AG04449 (cell line): Measurements from ENCODE around the gene CRELD2.

Experiments used
- CTCF ChIA-PET: fragments of 350-600 bp; formaldehyde crosslinking; extraction: SDS; loops from one replicate; lab custom pipeline; 2021; ENCODE audit warnings: antibody characterized with exemption; lab: Yijun Ruan, JAX
- POLR2A ChIA-PET: fragments of 400-600, 350-600 bp; formaldehyde crosslinking; extraction: SDS; loops from one replicate; lab custom pipeline; 2020; ENCODE audit warnings: antibody characterized with exemption, inconsistent platforms; lab: Yijun Ruan, JAX
- DNase-seq: peaks from one replicate; pipeline ENCODE4 v3.0.0-alpha.2; 2010; ENCODE audit warnings: low read depth, low spot score
- H3K4me3 ChIP-seq: 2 replicates; pipeline ENCODE4 v1.5.1; 2011; ENCODE audit warnings: low read depth, mild to moderate bottlenecking, control low read depth, low read length
- TF ChIP-seq, protein P1 (sequence below): IDR thresholded peaks from one replicate; pipeline ENCODE4 v1.5.1; 2011; ENCODE audit warnings: mild to moderate bottlenecking, moderate library complexity, low read length, control low read depth, inconsistent platforms; ENCODE audit not compliant: insufficient read depth; ENCODE audit errors: missing control alignments

CRELD2 gene

DNA sequence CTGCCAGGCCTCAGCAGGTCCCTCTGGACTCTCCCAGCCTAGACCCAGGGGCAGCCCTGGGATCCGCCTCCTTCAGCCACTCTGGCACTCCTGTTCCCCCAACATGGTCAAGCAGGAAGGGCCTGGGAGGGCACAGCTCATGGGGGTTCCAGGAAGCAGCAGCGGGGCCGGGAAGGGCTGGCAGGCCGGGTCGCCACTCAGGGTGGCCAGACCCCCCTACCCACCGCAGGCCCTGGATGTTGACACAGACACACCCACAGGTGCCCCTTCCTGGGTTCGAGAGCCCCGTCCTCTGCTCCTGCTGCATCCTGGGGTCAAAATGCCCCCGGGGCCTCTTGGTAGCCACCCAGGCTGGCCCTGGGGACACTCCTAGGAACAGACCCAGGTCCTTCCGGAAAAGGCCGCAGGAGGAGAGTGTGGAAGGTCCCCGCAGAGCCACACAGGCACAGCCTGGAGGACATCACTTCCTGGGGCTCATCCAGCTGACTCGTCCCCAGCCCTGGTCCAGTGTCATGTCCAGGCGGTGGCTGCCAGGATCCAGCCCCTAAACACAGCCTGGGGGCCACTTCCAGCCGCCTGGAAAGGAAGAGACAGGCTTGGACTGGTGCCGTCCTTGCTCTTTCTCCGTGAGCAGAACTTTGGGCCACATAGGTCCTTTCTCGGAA lies 35.4 kb downstream of the CRELD2 start:
- H3K4me3 ChIP-seq = no peak overlapping the region
- TF ChIP-seq, protein P1, sequence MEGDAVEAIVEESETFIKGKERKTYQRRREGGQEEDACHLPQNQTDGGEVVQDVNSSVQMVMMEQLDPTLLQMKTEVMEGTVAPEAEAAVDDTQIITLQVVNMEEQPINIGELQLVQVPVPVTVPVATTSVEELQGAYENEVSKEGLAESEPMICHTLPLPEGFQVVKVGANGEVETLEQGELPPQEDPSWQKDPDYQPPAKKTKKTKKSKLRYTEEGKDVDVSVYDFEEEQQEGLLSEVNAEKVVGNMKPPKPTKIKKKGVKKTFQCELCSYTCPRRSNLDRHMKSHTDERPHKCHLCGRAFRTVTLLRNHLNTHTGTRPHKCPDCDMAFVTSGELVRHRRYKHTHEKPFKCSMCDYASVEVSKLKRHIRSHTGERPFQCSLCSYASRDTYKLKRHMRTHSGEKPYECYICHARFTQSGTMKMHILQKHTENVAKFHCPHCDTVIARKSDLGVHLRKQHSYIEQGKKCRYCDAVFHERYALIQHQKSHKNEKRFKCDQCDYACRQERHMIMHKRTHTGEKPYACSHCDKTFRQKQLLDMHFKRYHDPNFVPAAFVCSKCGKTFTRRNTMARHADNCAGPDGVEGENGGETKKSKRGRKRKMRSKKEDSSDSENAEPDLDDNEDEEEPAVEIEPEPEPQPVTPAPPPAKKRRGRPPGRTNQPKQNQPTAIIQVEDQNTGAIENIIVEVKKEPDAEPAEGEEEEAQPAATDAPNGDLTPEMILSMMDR = no peak
- ChIA-PET CTCF (interaction anchor here (1.5 kb wide), 1 partner anchor 14 kb away, joined by 3 read pairs; no protein-coding TSS in a partner anchor), POLR2A (no interaction called here)
- no peak for DNase-seq

DNA sequence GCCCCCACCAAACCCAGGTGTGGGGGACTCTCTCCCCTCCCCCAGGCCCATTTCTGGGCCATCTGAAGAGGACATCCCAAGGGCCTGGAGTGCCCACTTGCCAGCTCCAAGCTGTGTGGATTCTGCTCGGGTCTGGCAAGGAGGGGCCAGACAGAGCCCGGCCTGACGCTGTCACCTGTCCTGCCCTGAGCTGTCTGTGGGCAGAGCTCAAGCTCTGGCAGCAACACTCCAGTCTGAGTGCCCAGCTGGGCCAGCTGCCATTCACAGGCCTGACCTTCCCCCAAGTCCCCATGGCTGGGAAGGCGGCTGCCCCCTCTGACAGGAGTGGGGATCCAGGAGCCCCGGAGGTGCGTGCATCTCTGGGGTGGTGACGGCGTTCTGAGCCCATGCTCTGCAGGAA lies 35.9 kb downstream of the CRELD2 start:
- POLR2A ChIA-PET = no interaction called here
- DNase-seq = no peak
- H3K4me3 ChIP-seq = no peak overlapping the region
- CTCF ChIA-PET = interaction anchor here (2.3 kb wide), 1 partner anchor 24 kb away, joined by 7 read pairs; no protein-coding TSS in a partner anchor
- TF ChIP-seq, protein P1 = no peak

DNA sequence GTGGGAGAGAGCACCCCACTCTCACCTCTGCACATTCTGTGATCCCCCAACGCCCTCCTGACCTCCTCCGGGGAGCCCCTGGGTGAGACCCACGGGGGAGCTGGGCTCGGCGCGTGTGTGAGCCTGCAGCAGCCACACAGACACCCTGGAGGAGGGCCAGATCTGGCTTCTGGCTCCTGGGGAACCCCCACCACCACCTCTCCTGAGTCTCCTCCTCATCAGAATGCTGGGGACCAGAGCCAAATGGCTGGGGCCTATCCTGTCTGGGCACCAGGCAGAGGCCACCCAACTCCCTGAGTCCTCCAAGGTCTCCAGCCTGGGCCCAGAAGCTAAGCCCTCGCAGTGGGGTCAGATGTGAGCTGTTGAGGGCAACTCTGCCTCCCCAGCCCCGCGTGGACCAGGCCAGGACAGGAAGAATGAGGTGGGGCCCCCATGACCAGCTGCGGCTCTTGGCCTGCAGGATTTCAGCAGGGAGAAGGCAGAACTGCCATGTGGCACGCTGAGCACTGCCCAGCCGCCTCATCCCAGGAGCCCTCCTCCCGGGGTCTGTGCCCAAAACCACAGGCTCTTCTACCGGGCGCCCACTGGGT lies 36.7 kb downstream of the CRELD2 start:
- ChIA-PET CTCF (interaction anchor here (1.1 to 2.3 kb wide), 2 partner anchors 25 to 75 kb away, joined by 3 to 7 read pairs; no protein-coding TSS in a partner anchor), POLR2A (interaction anchor here (0.5 kb wide), 1 partner anchor 219 kb away, joined by 3 read pairs; no protein-coding TSS in a partner anchor)
- no peak overlapping the region for H3K4me3 ChIP-seq
- TF ChIP-seq, protein P1 = no peak
- DNase-seq = no peak

DNA sequence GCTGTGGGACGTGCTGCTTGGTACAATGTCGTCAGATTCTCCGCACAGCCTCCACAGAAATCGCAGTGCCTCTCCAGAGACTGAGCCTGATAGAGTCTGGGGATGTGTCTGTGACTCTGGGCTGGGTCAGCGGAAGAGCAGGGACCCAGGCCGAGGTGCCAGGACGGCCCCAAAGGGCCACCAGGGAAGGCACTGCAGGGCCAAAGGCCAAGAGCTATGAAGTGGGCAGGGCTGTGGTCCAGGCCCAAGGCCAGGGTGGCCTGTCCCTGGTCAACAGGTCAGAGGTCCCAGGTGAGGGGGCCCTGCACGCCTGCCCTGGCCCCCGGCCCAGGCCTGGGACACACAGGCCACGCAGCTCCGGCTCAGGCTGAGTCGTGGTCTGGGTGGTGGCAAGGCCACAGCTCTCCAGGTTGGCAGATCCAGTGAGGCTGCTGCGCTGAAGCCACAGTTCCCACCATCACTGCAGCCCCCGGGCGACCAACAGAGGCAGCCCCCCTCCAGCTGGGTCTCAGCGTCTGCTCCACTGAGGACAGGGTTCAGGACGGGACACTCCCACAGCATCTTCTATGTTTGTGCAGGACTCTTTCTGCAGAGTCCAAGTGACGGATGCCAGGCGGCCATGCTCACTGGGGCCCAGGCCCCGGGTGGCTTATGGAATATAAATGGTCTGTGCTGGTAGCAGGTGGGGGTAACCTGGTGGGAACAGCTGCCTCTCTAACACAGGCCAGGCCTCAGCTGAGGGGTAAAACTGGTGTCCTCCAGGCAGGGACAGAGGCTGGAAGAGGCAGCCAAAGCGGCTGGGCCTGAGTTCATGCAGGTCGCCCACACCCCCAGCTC lies 37.4 kb downstream of the CRELD2 start:
- ChIA-PET CTCF (interaction anchor here (1.1 to 2.3 kb wide), 2 partner anchors 26 to 74 kb away, joined by 3 to 7 read pairs; no protein-coding TSS in a partner anchor), POLR2A (interaction anchor here (0.5 kb wide), 1 partner anchor 218 kb away, joined by 3 read pairs; no protein-coding TSS in a partner anchor)

DNA sequence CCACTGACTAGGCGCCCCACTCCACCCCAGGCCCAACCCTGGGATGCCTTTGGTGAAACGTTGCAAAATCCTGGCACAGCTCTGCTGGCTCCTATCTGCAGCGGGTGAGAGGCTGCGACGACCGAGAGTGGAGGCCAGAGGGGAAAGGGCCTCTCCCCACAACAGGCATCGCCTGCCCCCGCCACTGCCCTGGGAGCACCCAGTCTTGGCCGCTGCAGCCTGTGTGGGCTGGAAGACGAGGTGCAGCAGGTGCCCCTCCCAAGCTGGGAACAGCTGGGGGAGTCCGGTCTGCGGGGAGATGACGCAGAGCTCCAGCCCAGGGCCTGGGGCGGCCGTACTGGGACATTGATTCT lies 38.0 kb downstream of the CRELD2 start:
- POLR2A ChIA-PET = no interaction called here

More for the DNA sequence above, 37.4 kb downstream of the CRELD2 start:
- H3K4me3 ChIP-seq = no peak overlapping the region
- no peak for DNase-seq
- TF ChIP-seq, protein P1 = no peak

More for the DNA sequence above, 38.0 kb downstream of the CRELD2 start:
- DNase-seq = no peak
- H3K4me3 ChIP-seq = no peak overlapping the region
- TF ChIP-seq, protein P1 = no peak
- CTCF ChIA-PET = interaction anchor here (1.1 to 2.3 kb wide), 2 partner anchors 26 to 74 kb away, joined by 3 to 7 read pairs; no protein-coding TSS in a partner anchor
